Heart left ventricle (tissue), 13 donors: Measurements from ENCODE around the gene CELF4.

Experiments
- POLR2A ChIP-seq, 2 donors: fragments of 450-650 bp; IDR thresholded peaks; one replicate each; pipeline ENCODE4 v1.6.1; 2017; ENCODE audit warnings: antibody characterized with exemption in 2 of 2, mild to moderate bottlenecking in 2 of 2, moderate library complexity in 2 of 2
- TF ChIP-seq, protein P1 (sequence below), 12 donors: fragments of 200-600 bp; sonication (generic) in 4 of 12; IDR thresholded peaks; one replicate each; pipeline versions ENCODE4 v1.5.0 to v1.8.0; 2018 to 2022; ENCODE audit warnings: antibody characterized with exemption in 12 of 12, mild to moderate bottlenecking in 5 of 12
- donor health status: ischemic (EF 13 %, LVEDD 7.1; RV severe dilation, severe dysfunction).
- donor health status: DM: no; HTN: yes; CAD: no.
- donor health status: DM: no; HTN: no; CAD: no.
- donor health status: ischemic (EF 25% LVEDD 6.9; RV normal size, moderate dysfunction).
- donor health status: ischemic (EF 25% LVEDD 5.7; RV mildly dilated, moderate dysfunction).
- donor health status: ischemic (EF 35%, LVEDD 5.7; RV mildly dilated, moderate dysfunction).
- donor health status: nonischemic (EF 11% LVEDD 7.7; RV severe dilation, severe dysfunction).
- donor health status: DM: yes; HTN: yes; CAD: no.
- donor health status: PGD.
- donor health status: ischemic (EF 29% LVEDD 5.4; RV normal size, mild dysfunction).
- donor health status: nonischemic (EF 23%, LVEDD 6.1; RV moderate dilation, normal function).

- TF ChIP-seq, protein P1, sequence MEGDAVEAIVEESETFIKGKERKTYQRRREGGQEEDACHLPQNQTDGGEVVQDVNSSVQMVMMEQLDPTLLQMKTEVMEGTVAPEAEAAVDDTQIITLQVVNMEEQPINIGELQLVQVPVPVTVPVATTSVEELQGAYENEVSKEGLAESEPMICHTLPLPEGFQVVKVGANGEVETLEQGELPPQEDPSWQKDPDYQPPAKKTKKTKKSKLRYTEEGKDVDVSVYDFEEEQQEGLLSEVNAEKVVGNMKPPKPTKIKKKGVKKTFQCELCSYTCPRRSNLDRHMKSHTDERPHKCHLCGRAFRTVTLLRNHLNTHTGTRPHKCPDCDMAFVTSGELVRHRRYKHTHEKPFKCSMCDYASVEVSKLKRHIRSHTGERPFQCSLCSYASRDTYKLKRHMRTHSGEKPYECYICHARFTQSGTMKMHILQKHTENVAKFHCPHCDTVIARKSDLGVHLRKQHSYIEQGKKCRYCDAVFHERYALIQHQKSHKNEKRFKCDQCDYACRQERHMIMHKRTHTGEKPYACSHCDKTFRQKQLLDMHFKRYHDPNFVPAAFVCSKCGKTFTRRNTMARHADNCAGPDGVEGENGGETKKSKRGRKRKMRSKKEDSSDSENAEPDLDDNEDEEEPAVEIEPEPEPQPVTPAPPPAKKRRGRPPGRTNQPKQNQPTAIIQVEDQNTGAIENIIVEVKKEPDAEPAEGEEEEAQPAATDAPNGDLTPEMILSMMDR (IDR thresholded peaks at IDR 0.05): no peak
- TF ChIP-seq POLR2A (IDR thresholded peaks at IDR 0.05): peak in 1 of 2 donors; percentile 43
Measured at GRCh38 chr18:37565977-37566478, 430 bp upstream of the CELF4 start.
